NCI-H1417 (cell line): ENCODE results near the gene EARS2.
A peak's percentile ranks its signal among the peaks of the same experiment; 100 is the strongest.
"Not testable (repeated sequence)": the region's sequence is repeated elsewhere in the genome, so short reads cannot be mapped to it uniquely, and the experiment has no call there.

ENCODE experiments used
- DNase-seq, 3 experiments: peaks; one replicate each; lab custom pipeline; 2025; lab: John Stamatoyannopoulos, UW

EARS2 gene

GRCh38 chr16:23527961-23528643, 29.0 kb downstream of the EARS2 start:
- no peak for DNase-seq

GRCh38 chr16:23524886-23525285, 32.3 kb downstream of the EARS2 start:
- no peak for DNase-seq

GRCh38 chr16:23523876-23524385, 33.2 kb downstream of the EARS2 start:
- no peak for DNase-seq

- DNase-seq, result no peak
Observed at GRCh38 chr16:23523321-23523720, 33.8 kb downstream of the EARS2 start.

GRCh38 chr16:23521965-23522364, 35.2 kb downstream of the EARS2 start:
- no peak for DNase-seq

- no peak for DNase-seq
Observed at GRCh38 chr16:23521037-23521743, 36.0 kb downstream of the EARS2 start.

GRCh38 chr16:23520500-23520899, 36.6 kb downstream of the EARS2 start:
- DNase-seq, result no peak

- DNase-seq, result no peak
Observed at GRCh38 chr16:23519282-23519681, 37.9 kb downstream of the EARS2 start.

- DNase-seq, result no peak
Observed at GRCh38 chr16:23518435-23518891, 38.7 kb downstream of the EARS2 start.

- no peak for DNase-seq
Observed at GRCh38 chr16:23516366-23517137, 40.6 kb downstream of the EARS2 start.

- DNase-seq, result no peak
Observed at GRCh38 chr16:23515881-23516280, 41.3 kb downstream of the EARS2 start.

GRCh38 chr16:23514381-23515152, 42.6 kb downstream of the EARS2 start:
- DNase-seq, result no peak

- DNase-seq, result no peak
Observed at GRCh38 chr16:23512168-23512695, 44.9 kb downstream of the EARS2 start.

GRCh38 chr16:23511731-23512130, 45.4 kb downstream of the EARS2 start:
- DNase-seq, result no peak

GRCh38 chr16:23510915-23511270, 46.3 kb downstream of the EARS2 start:
- not testable (repeated sequence) for DNase-seq

GRCh38 chr16:23510164-23510914, 46.8 kb downstream of the EARS2 start, which contains the start of gene GGA2:
Gene GGA2 (minus strand): TSS chr16:23510494. CDS start chr16:23510411, 83 bp downstream.
- DNase-seq, result peak; percentile 66 to 88 (median 87)

GRCh38 chr16:23509782-23510163, 47.4 kb downstream of the EARS2 start:
- peak; percentile 2 to 60 (median 47) for DNase-seq

- DNase-seq, result peak in 1 of 3 experiments; percentile 44
Observed at GRCh38 chr16:23509441-23509754, 47.8 kb downstream of the EARS2 start.

GRCh38 chr16:23508589-23509440, 48.3 kb downstream of the EARS2 start:
- DNase-seq, result peak in 1 of 3 experiments; percentile 31

GRCh38 chr16:23506606-23506994, 50.5 kb downstream of the EARS2 start:
- DNase-seq, result no peak
